GM10266 (cell line): Measurements from ENCODE around the gene MICAL2.

Experiments
- DNase-seq: peaks from one replicate; pipeline ENCODE4 v3.0.0; 2012; ENCODE audit errors: extremely low spot score
- TF ChIP-seq, protein P1 (sequence below): IDR thresholded peaks from 2 replicates; pipeline ENCODE4 v1.5.1; 2012; ENCODE audit warnings: mild to moderate bottlenecking, low read depth; ENCODE audit not compliant: control insufficient read depth, insufficient read depth; ENCODE audit errors: missing control alignments

The MICAL2 gene, protein sequence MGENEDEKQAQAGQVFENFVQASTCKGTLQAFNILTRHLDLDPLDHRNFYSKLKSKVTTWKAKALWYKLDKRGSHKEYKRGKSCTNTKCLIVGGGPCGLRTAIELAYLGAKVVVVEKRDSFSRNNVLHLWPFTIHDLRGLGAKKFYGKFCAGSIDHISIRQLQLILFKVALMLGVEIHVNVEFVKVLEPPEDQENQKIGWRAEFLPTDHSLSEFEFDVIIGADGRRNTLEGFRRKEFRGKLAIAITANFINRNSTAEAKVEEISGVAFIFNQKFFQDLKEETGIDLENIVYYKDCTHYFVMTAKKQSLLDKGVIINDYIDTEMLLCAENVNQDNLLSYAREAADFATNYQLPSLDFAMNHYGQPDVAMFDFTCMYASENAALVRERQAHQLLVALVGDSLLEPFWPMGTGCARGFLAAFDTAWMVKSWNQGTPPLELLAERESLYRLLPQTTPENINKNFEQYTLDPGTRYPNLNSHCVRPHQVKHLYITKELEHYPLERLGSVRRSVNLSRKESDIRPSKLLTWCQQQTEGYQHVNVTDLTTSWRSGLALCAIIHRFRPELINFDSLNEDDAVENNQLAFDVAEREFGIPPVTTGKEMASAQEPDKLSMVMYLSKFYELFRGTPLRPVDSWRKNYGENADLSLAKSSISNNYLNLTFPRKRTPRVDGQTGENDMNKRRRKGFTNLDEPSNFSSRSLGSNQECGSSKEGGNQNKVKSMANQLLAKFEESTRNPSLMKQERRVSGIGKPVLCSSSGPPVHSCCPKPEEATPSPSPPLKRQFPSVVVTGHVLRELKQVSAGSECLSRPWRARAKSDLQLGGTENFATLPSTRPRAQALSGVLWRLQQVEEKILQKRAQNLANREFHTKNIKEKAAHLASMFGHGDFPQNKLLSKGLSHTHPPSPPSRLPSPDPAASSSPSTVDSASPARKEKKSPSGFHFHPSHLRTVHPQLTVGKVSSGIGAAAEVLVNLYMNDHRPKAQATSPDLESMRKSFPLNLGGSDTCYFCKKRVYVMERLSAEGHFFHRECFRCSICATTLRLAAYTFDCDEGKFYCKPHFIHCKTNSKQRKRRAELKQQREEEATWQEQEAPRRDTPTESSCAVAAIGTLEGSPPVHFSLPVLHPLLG

DNA sequence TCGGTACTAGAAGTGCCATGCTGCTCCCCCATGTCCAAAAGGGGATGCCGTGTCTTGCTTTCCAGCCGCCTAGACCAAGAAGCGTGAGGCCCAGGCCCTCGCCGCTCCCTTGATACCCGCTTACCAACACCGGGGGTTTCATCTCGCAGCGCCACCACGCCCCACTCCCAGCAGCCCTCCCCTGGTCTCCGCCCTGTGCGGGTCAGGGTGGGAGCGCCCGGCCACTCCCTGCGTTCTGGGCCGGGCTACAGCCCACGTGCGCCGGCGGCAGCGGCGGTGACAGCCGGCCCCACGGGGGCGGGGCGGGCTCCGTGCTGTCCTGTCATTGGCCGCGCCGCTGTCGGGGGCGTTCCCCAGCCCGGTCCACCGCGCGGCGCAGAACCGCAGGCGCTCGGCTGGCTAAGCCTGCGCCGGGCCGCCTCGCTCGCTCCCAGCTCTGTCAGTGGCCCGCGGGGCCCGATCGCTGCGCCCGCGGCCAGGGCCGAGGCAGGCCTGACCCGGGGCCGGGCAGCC is at the start of gene MICAL2:
TSS of gene MICAL2 (plus strand) at position 390 of the 513 bp plus-strand sequence. CDS start 51,566 bp downstream, outside the sequence.
- DNase-seq, result peak; percentile 96
- TF ChIP-seq, protein P1, sequence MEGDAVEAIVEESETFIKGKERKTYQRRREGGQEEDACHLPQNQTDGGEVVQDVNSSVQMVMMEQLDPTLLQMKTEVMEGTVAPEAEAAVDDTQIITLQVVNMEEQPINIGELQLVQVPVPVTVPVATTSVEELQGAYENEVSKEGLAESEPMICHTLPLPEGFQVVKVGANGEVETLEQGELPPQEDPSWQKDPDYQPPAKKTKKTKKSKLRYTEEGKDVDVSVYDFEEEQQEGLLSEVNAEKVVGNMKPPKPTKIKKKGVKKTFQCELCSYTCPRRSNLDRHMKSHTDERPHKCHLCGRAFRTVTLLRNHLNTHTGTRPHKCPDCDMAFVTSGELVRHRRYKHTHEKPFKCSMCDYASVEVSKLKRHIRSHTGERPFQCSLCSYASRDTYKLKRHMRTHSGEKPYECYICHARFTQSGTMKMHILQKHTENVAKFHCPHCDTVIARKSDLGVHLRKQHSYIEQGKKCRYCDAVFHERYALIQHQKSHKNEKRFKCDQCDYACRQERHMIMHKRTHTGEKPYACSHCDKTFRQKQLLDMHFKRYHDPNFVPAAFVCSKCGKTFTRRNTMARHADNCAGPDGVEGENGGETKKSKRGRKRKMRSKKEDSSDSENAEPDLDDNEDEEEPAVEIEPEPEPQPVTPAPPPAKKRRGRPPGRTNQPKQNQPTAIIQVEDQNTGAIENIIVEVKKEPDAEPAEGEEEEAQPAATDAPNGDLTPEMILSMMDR, result no peak

DNA sequence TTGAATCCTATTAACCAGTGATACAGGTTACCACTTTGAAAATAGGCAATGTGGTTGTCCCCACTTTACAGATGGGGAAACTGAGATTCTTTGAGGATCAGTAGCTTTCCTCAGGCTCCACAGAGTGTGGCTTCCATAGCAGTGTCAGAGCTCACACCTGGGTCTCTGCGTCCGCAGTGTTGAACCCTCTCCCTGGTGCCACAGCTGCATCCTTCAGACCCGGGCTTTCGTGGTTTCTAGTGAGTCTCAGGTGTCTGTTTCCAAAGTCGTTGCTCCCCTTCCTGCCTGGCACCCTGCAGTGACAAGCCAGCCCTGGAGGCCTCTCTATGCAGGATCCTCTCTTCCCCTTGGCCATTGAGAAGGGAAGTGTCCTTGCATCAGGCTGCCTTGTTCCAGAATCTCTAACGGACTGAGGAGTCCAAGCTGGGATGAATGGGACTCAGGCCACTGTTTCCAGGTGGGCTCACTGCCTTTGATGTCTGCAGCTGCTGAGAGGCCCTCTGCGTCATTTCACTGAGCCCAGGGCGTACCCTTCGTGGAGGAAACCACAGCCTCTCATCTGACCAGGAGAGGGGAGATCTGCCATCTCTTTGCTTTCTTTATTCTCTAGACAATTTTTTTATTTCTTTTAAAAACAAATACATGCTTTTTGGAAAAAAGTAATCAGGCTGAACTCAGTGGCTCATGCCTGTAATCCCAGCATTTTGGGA is 48.4 kb upstream of the MICAL2 start:
- no peak for DNase-seq
- TF ChIP-seq, protein P1, result no peak

DNA sequence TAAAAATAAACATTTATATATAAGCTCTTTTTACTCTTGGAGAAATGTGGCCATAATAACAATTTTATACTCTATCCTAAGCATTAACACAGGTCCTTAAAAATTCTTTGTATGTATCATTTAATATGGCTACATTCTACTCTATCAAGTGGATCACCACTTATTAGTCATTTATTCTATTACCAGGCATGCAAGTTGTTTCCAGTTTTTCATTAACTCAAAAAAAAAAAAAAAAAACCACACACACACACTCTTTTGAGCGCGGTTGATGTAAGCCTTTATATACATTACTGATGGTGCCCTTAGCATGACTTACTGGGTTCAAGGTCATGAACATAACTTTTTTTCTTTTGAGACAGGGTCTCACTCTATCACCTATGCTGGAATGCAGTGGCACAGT is 47.1 kb upstream of the MICAL2 start:
- TF ChIP-seq, protein P1, result no peak
- DNase-seq, result no peak

DNA sequence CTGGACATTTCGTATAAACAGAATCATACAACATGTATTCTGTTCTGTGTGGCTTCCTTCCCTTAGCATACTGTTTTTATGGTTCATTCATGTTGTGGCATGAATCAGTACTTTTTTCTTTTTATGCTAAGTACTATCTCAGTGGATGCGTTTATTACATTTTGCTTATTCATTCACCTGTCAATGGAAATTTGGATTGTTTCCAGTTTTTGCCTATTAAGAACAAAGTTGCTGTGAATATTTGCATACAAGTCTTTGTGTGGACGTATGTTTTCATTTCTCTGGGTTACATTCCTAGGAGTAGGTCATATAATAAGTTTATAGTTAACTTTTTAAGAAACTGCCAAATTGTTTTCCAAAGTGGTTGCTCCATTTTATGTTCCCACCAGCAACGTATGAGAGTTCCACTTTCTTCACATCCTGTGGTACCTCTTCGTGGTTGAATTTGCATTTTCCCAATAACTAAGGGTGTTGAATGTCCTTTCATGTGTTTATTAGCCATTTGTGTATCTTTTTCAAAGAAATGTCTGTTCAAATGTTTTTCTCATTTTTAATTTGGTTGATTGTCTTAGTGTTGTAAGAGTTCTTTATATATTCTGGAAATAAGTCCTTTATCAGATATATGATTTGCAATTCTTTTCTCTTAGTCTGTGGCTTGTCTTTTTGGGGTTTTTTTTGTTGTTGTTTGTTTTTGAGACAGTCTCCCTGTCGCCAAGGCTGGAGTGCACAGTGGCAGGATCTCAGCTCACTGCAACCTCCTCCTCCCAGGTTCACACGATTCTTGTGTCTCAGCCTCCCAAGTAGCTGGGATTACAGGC is 46.0 kb upstream of the MICAL2 start:
- DNase-seq, result no peak
- TF ChIP-seq, protein P1, result no peak

DNA sequence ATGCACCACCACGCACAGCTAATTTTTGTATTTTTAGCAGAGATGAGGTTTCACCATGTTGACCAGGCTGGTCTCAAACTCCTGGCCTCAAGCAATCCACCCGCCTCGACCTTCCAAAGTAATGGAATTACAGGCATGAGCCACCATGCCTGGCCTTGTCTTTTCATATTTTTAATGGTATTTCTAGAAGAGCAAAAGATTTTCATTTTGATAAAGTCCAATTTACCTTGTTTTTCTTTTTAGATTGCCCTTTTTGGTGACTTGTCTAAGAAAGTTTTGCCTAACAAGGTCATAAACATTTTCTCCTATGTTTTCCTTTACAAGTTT is 45.5 kb upstream of the MICAL2 start:
- TF ChIP-seq, protein P1, result no peak
- DNase-seq, result no peak
